Measurements from ENCODE around the gene ATP6AP1. TPM values are rescaled to one million over a fixed set of nuclear protein-coding genes. Genes with fewer than 3 reads are reported as not detected.

The ATP6AP1 gene
- total and polyA plus RNA-seq, 9 of the 15 experiments (the other 6 are each of a cell fraction or from before 2014, with no cell fraction given) = 8.3 to 90.5 (median 52.9) TPM

- TF ChIP-seq ZNF277 (CRISPR knock-in tag; IDR thresholded peaks at IDR 0.05; ENCODE audit: borderline replicate concordance) = no peak
- no peak for TF ChIP-seq POLR2H (tag; IDR thresholded peaks at IDR 0.05; ENCODE audit: low read depth)
- no peak for TF ChIP-seq ZNF398 (CRISPR knock-in tag; IDR thresholded peaks at IDR 0.05)
- no peak for TF ChIP-seq SIRT6 (IDR thresholded peaks at IDR 0.05; ENCODE audit: low read depth, low read length)
- TF ChIP-seq POLR2AphosphoS2 (IDR thresholded peaks at IDR 0.05; ENCODE audit: low read length) = no peak
- no peak for TF ChIP-seq ZNF699 (CRISPR knock-in tag; IDR thresholded peaks at IDR 0.05; ENCODE audit: insufficient replicate concordance)
- no peak for TF ChIP-seq RREB1 (CRISPR knock-in tag; IDR thresholded peaks at IDR 0.05)
- TF ChIP-seq LARP7 (IDR thresholded peaks at IDR 0.05) = no peak
- no peak for TF ChIP-seq ZNF175 (CRISPR knock-in tag; IDR thresholded peaks at IDR 0.05; ENCODE audit: low read depth)
- no peak for TF ChIP-seq PTTG1 (tag; IDR thresholded peaks at IDR 0.05; ENCODE audit: low read depth)
- no peak for TF ChIP-seq GABPA (tag; conservative IDR thresholded peaks at IDR 0.05; ENCODE audit: low read depth)
- peak; percentile 40; the same call in 1 of the 2 replicates for TF ChIP-seq CTBP1 (IDR thresholded peaks at IDR 0.05; ENCODE audit: borderline replicate concordance)
- TF ChIP-seq HNRNPLL (IDR thresholded peaks at IDR 0.05; ENCODE audit: low read depth, low read length, poor library complexity, severe bottlenecking) = no peak
- TF ChIP-seq ZHX1 (conservative IDR thresholded peaks at IDR 0.05; ENCODE audit: low read length) = no peak
Observed at GRCh38 chrX:154428176-154429171, at the start of gene ATP6AP1 (continued).

All from K562 (cell line).